GM12872 (cell line): Measurements from ENCODE around the gene TUT1.

ENCODE experiments used
- TF ChIP-seq, protein P1 (sequence below): IDR thresholded peaks from 3 replicates; pipeline ENCODE4 v1.5.1; 2011; ENCODE audit warnings: low read depth, mild to moderate bottlenecking, low read length, moderate library complexity; ENCODE audit not compliant: insufficient read depth

Gene TUT1

DNA sequence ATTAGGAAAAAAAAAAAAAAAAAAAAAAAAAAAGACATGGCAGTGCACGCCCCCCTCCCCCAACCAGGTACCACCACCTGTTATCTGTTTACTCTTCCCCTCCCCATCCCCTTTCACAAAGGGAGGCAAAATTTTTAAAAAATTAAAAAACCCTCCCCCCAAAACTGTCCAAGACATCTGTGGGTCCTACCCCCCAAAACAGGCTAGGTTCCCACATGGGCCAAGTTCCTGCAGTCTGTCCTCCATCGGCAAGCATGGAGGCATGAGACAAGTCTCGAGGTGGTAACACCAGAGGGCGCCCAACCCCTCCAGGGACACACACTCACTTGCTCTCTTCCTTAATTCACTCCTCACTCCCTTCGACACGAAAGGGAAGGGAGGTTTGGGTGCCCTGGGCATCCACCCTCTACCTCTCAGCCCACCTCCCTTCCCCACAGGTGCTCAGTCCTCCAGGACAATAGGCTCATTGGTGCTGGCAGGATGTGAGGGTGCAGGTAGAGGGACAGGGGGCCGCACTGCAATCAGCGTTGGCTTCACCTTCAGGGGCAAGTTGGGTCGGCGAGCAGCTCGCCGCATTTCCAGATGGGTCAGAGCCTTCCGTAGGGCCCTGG, 2.2 kb upstream of the TUT1 start:
- TF ChIP-seq, protein P1, sequence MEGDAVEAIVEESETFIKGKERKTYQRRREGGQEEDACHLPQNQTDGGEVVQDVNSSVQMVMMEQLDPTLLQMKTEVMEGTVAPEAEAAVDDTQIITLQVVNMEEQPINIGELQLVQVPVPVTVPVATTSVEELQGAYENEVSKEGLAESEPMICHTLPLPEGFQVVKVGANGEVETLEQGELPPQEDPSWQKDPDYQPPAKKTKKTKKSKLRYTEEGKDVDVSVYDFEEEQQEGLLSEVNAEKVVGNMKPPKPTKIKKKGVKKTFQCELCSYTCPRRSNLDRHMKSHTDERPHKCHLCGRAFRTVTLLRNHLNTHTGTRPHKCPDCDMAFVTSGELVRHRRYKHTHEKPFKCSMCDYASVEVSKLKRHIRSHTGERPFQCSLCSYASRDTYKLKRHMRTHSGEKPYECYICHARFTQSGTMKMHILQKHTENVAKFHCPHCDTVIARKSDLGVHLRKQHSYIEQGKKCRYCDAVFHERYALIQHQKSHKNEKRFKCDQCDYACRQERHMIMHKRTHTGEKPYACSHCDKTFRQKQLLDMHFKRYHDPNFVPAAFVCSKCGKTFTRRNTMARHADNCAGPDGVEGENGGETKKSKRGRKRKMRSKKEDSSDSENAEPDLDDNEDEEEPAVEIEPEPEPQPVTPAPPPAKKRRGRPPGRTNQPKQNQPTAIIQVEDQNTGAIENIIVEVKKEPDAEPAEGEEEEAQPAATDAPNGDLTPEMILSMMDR = peak; percentile 76

GRCh38 chr11:62592989-62593421, 1.7 kb upstream of the TUT1 start:
- TF ChIP-seq, protein P1 = no peak

DNA sequence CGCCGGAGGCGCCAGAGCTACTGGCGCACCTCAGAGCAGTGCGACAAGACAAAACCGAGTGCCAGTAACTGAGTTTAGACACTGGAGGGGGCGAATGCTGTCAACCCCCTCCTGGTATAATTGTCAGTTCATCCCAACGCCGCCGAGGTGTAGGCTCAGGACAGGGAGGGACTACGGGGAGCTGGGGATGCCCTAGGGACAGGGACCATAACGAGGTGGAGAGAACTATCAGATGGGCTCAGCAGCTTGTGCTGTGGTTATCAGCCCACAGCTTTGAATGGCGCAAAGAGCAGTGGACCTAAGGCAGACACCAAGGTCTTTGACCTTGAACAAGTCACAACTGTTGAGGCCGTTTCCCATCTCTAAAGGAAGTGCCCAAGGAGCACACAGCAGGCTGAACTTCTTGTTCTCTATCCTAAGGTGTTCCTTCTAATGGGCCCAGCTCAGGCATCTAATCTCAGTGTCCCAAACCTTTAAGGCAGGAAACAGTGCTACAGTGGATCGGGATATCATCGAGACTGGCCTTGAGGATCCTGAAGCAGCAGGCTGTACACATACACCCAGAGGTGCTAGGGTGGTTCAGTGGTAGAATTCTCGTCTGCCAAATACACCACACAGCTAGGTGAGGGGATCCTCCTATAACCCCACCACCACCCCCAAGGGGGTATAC, 958 bp upstream of the TUT1 start:
- TF ChIP-seq, protein P1 = no peak

GRCh38 chr11:62588966-62589637, 2.2 kb downstream of the TUT1 start:
- TF ChIP-seq, protein P1 = peak; percentile 30; the same call in 1 of the 3 replicates

DNA sequence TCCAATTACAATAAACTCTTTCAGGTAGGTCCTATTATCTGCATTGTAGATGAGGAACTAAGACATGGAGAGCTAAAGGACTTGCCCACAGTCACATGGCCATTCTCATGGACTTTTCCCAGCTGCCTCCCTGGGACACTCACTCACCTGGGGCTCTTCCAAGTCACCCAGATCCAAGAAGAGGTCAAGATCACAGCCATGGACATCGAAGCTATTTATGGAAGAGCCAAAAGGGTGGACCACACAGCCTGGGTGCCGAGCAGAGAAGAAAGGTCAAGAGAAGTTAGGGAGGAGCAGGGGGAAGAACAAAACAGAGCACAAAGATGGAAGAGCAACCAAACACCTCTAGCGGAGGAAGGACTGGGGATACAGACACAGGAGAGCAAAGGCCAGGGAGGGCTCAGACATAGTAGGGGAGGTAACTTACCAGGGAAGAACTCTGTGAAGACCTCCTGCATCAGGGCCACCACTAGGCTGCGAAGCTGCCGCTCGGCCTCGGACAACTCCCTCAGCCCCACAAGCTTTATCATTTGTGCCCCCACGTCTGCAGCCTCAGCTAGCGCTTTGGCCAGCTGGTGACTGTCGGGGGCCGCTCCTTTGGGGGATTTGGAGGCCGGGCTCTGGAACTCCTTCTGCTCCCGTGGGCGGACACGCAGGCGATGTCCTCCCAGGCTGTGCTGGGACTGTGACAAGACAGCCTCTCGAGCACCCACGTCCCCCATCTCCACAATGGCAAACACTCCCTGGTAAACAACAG, 10.2 kb downstream of the TUT1 start:
- TF ChIP-seq, protein P1 = no peak

DNA sequence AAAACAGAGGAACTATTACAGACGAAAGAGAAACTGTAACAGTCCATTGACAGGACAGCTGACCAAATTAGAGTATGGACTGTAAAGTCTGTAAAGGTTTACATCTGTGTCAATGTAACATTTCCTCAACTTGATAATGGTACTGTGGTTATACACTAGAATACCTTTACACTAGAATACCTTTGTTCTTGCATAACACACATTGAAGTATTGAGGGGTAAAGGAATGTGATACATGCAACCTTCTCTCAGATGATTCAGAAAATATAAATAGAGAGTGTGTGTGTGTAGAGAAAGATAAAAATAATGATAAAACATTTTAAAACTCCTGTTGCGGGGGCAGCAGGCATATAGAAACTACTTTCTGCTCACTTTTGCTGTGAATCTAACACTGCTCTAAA, 12.1 kb downstream of the TUT1 start:
- TF ChIP-seq, protein P1 = no peak

DNA sequence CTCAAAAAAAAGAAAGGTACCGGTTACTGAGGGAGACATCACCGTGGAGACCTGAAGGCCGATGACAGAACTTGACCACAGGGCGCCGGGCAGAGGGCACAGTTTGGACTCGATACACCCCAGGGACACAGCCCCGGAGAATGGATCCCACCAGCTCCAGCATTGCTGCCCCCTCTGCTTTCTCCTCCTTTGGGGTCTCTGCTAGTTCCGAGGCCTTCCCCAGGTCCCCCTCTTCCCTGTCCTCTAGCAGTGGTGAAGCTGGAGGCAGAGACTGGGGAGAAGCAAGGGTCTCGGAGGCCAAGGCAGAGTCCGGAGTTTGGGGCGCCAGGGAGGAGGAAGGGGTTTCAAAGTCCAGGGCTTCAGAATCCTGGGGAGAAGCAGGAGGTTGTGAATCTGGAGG, 12.8 kb downstream of the TUT1 start:
- TF ChIP-seq, protein P1 = no peak
